KOPT-K1 (cell line): ENCODE measurements around the gene CAMLG.

Source experiments
- H3K27ac ChIP-seq: fragments of 200-600 bp; sonication (generic); 2 replicates; pipeline ENCODE4 v1.5.1; 2016; ENCODE audit warnings: antibody characterized with exemption, mild to moderate bottlenecking, low read depth, low read length; ENCODE audit not compliant: poor library complexity, severe bottlenecking
- H3K36me3 ChIP-seq: fragments of 200-600 bp; sonication (generic); 2 replicates; pipeline ENCODE4 v1.5.1; 2017; ENCODE audit warnings: antibody characterized with exemption, mild to moderate bottlenecking, low read length, moderate library complexity; ENCODE audit not compliant: insufficient read depth
- H3K9me3 ChIP-seq: fragments of 200-600 bp; sonication (generic); 2 replicates; pipeline ENCODE4 v1.5.1; 2017; ENCODE audit warnings: antibody characterized with exemption, low read length, mild to moderate bottlenecking; ENCODE audit not compliant: insufficient read depth, poor library complexity, severe bottlenecking

The CAMLG gene

GRCh38 chr5:134798468-134798867, 60.1 kb downstream of the CAMLG start:
- no peak overlapping the region for H3K27ac ChIP-seq
- H3K9me3 ChIP-seq: no peaks in the 10 kb centered on the region
- peaks cover 100% of the 10 kb centered on the region for H3K36me3 ChIP-seq
